K562 (cell line): ENCODE results near the gene KRT82.

ENCODE experiments used
- CBFB ChIP-seq: sonication (generic); formaldehyde crosslinking; IDR thresholded peaks from 2 replicates; pipeline ENCODE4 v1.4.0; 2020; ENCODE audit warnings: mild to moderate bottlenecking, missing genetic modification reagents
- FOXJ3 ChIP-seq: sonication (generic); formaldehyde crosslinking; IDR thresholded peaks from 2 replicates; pipeline ENCODE4 v1.4.0; 2020; ENCODE audit warnings: mild to moderate bottlenecking, missing genetic modification reagents
- JUND ChIP-seq, 2 experiments: IDR thresholded peaks; 2 replicates in 1 of 2; 3 replicates in 1 of 2; pipeline ENCODE4 v1.6.1; 2011; ENCODE audit warnings: borderline replicate concordance in 2 of 2, low read depth in 2 of 2, low read length in 2 of 2, improper control_type of control experiment in 1 of 2, missing biosample characterization in 1 of 2, missing genetic modification characterization in 1 of 2, missing genetic modification reagents in 1 of 2
- MTA2 ChIP-seq: fragments of 450-650 bp; IDR thresholded peaks from 2 replicates; pipeline ENCODE4 v1.6.1; 2016; ENCODE audit warnings: low read depth
- ZBTB40 ChIP-seq, 2 experiments: fragments of 450-650 bp in 1 of 2; sonication (generic) in 1 of 2; formaldehyde crosslinking in 1 of 2; IDR thresholded peaks; 2 replicates each; pipeline versions ENCODE4 v1.7.1 to v1.9.0; 2016 to 2022; ENCODE audit warnings: inconsistent platforms in 1 of 2, mild to moderate bottlenecking in 1 of 2, missing genetic modification reagents in 1 of 2
- TF ChIP-seq, protein P1 (sequence below), 2 experiments: fragments of 450-650 bp in 1 of 2; sonication (generic) in 1 of 2; formaldehyde crosslinking in 1 of 2; IDR thresholded peaks in 1 of 2; conservative IDR thresholded peaks in 1 of 2; 2 replicates each; pipeline versions ENCODE4 v1.6.1 to v1.8.1; 2016 to 2023; ENCODE audit warnings: mild to moderate bottlenecking in 2 of 2, moderate library complexity in 2 of 2, inconsistent platforms in 1 of 2, missing genetic modification reagents in 1 of 2
- TF ChIP-seq, protein P2 (sequence below), 2 experiments: IDR thresholded peaks; 2 replicates each; pipeline ENCODE4 v1.6.1; 2011; ENCODE audit warnings: borderline replicate concordance in 1 of 2, control low read depth in 1 of 2, low read depth in 1 of 2, low read length in 1 of 2, mild to moderate bottlenecking in 1 of 2, mixed read lengths in 1 of 2, moderate library complexity in 1 of 2; ENCODE audit not compliant: insufficient read depth in 1 of 2, insufficient read length in 1 of 2, poor library complexity in 1 of 2, severe bottlenecking in 1 of 2; ENCODE audit errors: extremely low read depth in 1 of 2

- TF ChIP-seq, protein P1, sequence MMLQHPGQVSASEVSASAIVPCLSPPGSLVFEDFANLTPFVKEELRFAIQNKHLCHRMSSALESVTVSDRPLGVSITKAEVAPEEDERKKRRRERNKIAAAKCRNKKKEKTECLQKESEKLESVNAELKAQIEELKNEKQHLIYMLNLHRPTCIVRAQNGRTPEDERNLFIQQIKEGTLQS (IDR thresholded peaks at IDR 0.05) = no peak
- TF ChIP-seq, protein P1 (CRISPR knock-in tag; conservative IDR thresholded peaks at IDR 0.05) = no peak
- TF ChIP-seq CBFB (no peak), MTA2 (no peak), JUND (IDR thresholded peaks at IDR 0.05; ENCODE audit: borderline replicate concordance, low read depth, low read length) (no peak), JUND (tag; IDR thresholded peaks at IDR 0.05; ENCODE audit: borderline replicate concordance, low read depth, low read length) (no peak), FOXJ3 (CRISPR knock-in tag) (no peak), ZBTB40 (IDR thresholded peaks at IDR 0.05) (no peak), ZBTB40 (CRISPR knock-in tag; IDR thresholded peaks at IDR 0.05) (no peak)
- TF ChIP-seq, protein P2, sequence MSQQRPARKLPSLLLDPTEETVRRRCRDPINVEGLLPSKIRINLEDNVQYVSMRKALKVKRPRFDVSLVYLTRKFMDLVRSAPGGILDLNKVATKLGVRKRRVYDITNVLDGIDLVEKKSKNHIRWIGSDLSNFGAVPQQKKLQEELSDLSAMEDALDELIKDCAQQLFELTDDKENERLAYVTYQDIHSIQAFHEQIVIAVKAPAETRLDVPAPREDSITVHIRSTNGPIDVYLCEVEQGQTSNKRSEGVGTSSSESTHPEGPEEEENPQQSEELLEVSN (IDR thresholded peaks at IDR 0.05; ENCODE audit: borderline replicate concordance in 1 of 2, extremely low read depth in 1 of 2, insufficient read depth in 1 of 2, insufficient read length in 1 of 2, low read depth in 1 of 2, low read length in 1 of 2, poor library complexity in 1 of 2, severe bottlenecking in 1 of 2) = no peak
These were observed 23.3 kb downstream of the KRT82 start for GRCh38 chr12:52382854-52383253.
